Measurements from ENCODE around the gene PIAS4. TPM values are rescaled to one million over a fixed set of nuclear protein-coding genes. Genes with fewer than 3 reads are reported as not detected.

Gene PIAS4
- total and polyA plus RNA-seq, 2 donors (not counting 3 experiments of a cell fraction or from before 2014, with no cell fraction given): 26.2 to 46.2 TPM

DNA sequence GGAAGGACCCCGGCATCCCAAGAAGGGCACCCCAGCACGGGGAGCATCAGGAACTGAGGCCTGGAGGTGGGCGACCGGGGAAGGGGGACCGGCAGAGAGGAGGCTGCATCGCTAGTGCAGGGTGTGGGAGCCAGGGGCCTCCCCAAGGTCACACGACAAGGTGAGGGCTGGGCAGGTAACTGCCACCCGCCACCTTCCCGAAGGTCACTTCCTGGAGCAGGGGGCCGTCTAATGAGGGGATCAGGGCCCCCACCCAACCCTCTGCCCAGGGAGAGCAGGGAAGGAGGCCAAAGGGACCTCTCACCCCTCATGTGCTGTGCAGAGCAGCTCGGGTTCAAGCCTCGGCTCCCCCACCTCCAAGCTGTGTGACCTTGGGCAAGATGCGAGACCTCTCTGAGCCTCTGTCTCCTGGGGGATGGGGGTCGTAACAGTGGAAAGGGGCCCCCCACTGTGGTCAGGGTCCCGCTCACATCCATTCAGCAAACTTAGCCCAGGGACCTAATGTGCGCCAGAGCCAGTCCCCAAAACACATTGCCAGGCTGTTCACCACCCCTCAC is 53.2 kb downstream of the PIAS4 start:
- peaks cover 0 to 5% of the 10 kb centered on the region in 2 experiments for H3K36me3 ChIP-seq (ENCODE audit: control insufficient read depth in 2 of 2, extremely low read depth in 1 of 2, insufficient read depth in 2 of 2, low read length in 2 of 2)
- dilution Hi-C loops (cut with MboI; ENCODE audit: extremely low pct_ligation_motif_present, low sequenced_read_pairs): no loop called here
- intact Hi-C loops (cut with micrococcal nuclease): loop anchor here (5.0 kb wide), 1 partner anchor 53 kb away; the partner anchor contains the start of gene PIAS4
- no peaks in the 10 kb centered on the region for H4K20me1 ChIP-seq (replicated peaks; ENCODE audit: control insufficient read depth, extremely low read depth, insufficient read depth, low read length)
- H3K4me3 ChIP-seq (replicated peaks in 1 of 3; ENCODE audit: insufficient read depth in 1 of 3, low read depth in 1 of 3, low read length in 3 of 3): no peak overlapping the region
- peaks cover 92% of the 10 kb centered on the region for H3K79me2 ChIP-seq (ENCODE audit: control insufficient read depth, insufficient read depth, low read length)
- H2AFZ ChIP-seq (ENCODE audit: low read depth, low read length): no peak overlapping the region
- no peak overlapping the region for H3K27ac ChIP-seq (ENCODE audit: insufficient read depth, low read depth, low read length)
- BruUV-seq (replicated peaks): no TSS peak
- no peak for TF ChIP-seq FOS (IDR thresholded peaks at IDR 0.05; ENCODE audit: borderline replicate concordance, insufficient read depth, low read length)
- no peak for TF ChIP-seq JUN (IDR thresholded peaks at IDR 0.05; ENCODE audit: borderline replicate concordance, insufficient read depth, insufficient read length, low read depth)
- TF ChIP-seq EZH2 (IDR thresholded peaks at IDR 0.05; ENCODE audit: borderline replicate concordance, low read depth, low read length, severe bottlenecking): no peak
- TF ChIP-seq POLR2A (IDR thresholded peaks at IDR 0.05; ENCODE audit: low read depth, low read length): no peak
- TF ChIP-seq, protein P1, sequence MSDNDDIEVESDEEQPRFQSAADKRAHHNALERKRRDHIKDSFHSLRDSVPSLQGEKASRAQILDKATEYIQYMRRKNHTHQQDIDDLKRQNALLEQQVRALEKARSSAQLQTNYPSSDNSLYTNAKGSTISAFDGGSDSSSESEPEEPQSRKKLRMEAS (IDR thresholded peaks at IDR 0.05; ENCODE audit: insufficient read depth, insufficient read length): no peak
- no peak for TF ChIP-seq MYC (IDR thresholded peaks at IDR 0.05; ENCODE audit: low read depth, low read length)
- TF ChIP-seq, protein P2, sequence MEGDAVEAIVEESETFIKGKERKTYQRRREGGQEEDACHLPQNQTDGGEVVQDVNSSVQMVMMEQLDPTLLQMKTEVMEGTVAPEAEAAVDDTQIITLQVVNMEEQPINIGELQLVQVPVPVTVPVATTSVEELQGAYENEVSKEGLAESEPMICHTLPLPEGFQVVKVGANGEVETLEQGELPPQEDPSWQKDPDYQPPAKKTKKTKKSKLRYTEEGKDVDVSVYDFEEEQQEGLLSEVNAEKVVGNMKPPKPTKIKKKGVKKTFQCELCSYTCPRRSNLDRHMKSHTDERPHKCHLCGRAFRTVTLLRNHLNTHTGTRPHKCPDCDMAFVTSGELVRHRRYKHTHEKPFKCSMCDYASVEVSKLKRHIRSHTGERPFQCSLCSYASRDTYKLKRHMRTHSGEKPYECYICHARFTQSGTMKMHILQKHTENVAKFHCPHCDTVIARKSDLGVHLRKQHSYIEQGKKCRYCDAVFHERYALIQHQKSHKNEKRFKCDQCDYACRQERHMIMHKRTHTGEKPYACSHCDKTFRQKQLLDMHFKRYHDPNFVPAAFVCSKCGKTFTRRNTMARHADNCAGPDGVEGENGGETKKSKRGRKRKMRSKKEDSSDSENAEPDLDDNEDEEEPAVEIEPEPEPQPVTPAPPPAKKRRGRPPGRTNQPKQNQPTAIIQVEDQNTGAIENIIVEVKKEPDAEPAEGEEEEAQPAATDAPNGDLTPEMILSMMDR (IDR thresholded peaks at IDR 0.05; ENCODE audit: extremely low read depth in 1 of 2, insufficient read depth in 1 of 2, low read depth in 1 of 2, low read length in 2 of 2): no peak
- no peak for TF ChIP-seq GATA2 (IDR thresholded peaks at IDR 0.05; ENCODE audit: insufficient read depth, insufficient read length, low read depth, low read length)
- TF ChIP-seq POLR2AphosphoS5 (IDR thresholded peaks at IDR 0.05; ENCODE audit: insufficient read depth, low read depth, low read length): no peak
- no peak overlapping the region for H3K4me2 ChIP-seq (ENCODE audit: insufficient read depth, low read length)
- H3K9ac ChIP-seq (replicated peaks; ENCODE audit: extremely low read depth, insufficient read depth, low read length): no peak overlapping the region
- ChIA-PET CTCF (no interaction called here), POLR2A (no interaction called here)
- peaks cover 25% of the 10 kb centered on the region for H3K4me1 ChIP-seq (ENCODE audit: control insufficient read depth, extremely low read depth, insufficient read depth, low read length)
- no peaks in the 10 kb centered on the region for H3K9me1 ChIP-seq (replicated peaks; ENCODE audit: control insufficient read depth, extremely low read depth, insufficient read depth, low read length)
- DNase-seq (ENCODE audit: low read depth, low spot score) (no peak), FAIRE-seq (no peak)
- no peaks in the 10 kb centered on the region for H3K27me3 ChIP-seq (ENCODE audit: control insufficient read depth in 2 of 2, insufficient read depth in 2 of 2, low read length in 2 of 2)
- H3K9me3 ChIP-seq (replicated peaks; ENCODE audit: control insufficient read depth, insufficient read depth, low read length): no peaks in the 10 kb centered on the region
